Cardiac muscle cell (in vitro differentiated cells and primary cell): ENCODE data around the gene MEGF6. TPM values are rescaled to one million over a fixed set of nuclear protein-coding genes. Genes with fewer than 3 reads are reported as not detected.

Experiments
- DNase-seq, 2 donors: peaks; one replicate each; pipeline versions ENCODE4 v3.0.0 to v3.0.0-alpha.2; 2010 to 2017; ENCODE audit warnings: low read depth in 1 of 2, low spot score in 1 of 2
- H3K27ac ChIP-seq: fragments of 200-600 bp; sonication (generic); 2 replicates; pipeline ENCODE4 v1.5.1; 2016
- H3K27me3 ChIP-seq: fragments of 200-600 bp; sonication (generic); 2 replicates; pipeline ENCODE4 v1.6.0; 2016; ENCODE audit warnings: control low read depth
- H3K36me3 ChIP-seq: fragments of 200-600 bp; sonication (generic); 2 replicates; pipeline ENCODE4 v1.5.1; 2016; ENCODE audit warnings: control low read depth
- H3K4me1 ChIP-seq: fragments of 200-600 bp; sonication (generic); 2 replicates; pipeline ENCODE4 v1.8.1; 2017; ENCODE audit warnings: low read depth, mild to moderate bottlenecking, mixed run types
- H3K4me3 ChIP-seq: fragments of 200-600 bp; sonication (generic); 2 replicates; pipeline ENCODE4 v1.5.1; 2016; ENCODE audit warnings: mild to moderate bottlenecking
- H3K9me3 ChIP-seq: fragments of 200-600 bp; sonication (generic); 2 replicates; pipeline ENCODE4 v1.5.1; 2017; ENCODE audit warnings: low read depth, mild to moderate bottlenecking, control low read depth
- CTCF ChIP-seq: IDR thresholded peaks from 2 replicates; pipeline ENCODE4 v1.5.1; 2012; ENCODE audit warnings: low read depth, mild to moderate bottlenecking, low read length
- polyA plus RNA-seq: library from polyadenylated mRNA; unstranded; fragments of >200 nt; fragmentation: Nextera tagmentation; extraction: Ambion mirVana; gene quantifications from 2 replicates; pipeline ENCODE4 v1.2.1, GENCODE V29; 2016
- total RNA-seq: library from RNA; depleted of rRNA; stranded (reverse); fragments of >200 nt; gene quantifications from 2 replicates; pipeline ENCODE4 v1.2.3, GENCODE V29; 2016

MEGF6 gene
- total and polyA plus RNA-seq, 2 experiments from 2014 or later, result 11.1 to 31.7 TPM

GRCh38 chr1:3463891-3464648 is 147.2 kb downstream of the MEGF6 start:
- H3K27me3 ChIP-seq, result no peaks in the 10 kb centered on the region
- no peak for TF ChIP-seq CTCF
- H3K27ac ChIP-seq, result no peak overlapping the region
- DNase-seq, result no peak
- H3K4me1 ChIP-seq, result no peaks in the 10 kb centered on the region
- no peaks in the 10 kb centered on the region for H3K9me3 ChIP-seq
- H3K36me3 ChIP-seq, result no peaks in the 10 kb centered on the region
- H3K4me3 ChIP-seq, result no peak overlapping the region

- Histone ChIP-seq H3K36me3 (no peaks in the 10 kb centered on the region), H3K4me3 (no peak overlapping the region), H3K9me3 (no peaks in the 10 kb centered on the region), H3K27me3 (no peaks in the 10 kb centered on the region), H3K4me1 (no peaks in the 10 kb centered on the region), H3K27ac (no peak overlapping the region)
- no peak for TF ChIP-seq CTCF
- no peak for DNase-seq
Observed at GRCh38 chr1:3463408-3463863, 147.9 kb downstream of the MEGF6 start.

- Histone ChIP-seq H3K27ac (no peak overlapping the region), H3K36me3 (no peaks in the 10 kb centered on the region), H3K4me3 (no peak overlapping the region), H3K9me3 (no peaks in the 10 kb centered on the region), H3K4me1 (no peaks in the 10 kb centered on the region), H3K27me3 (no peaks in the 10 kb centered on the region)
- DNase-seq, result no peak
- no peak for TF ChIP-seq CTCF
Observed at GRCh38 chr1:3463013-3463385, 148.3 kb downstream of the MEGF6 start.

GRCh38 chr1:3462356-3463012 is 148.8 kb downstream of the MEGF6 start:
- no peaks in the 10 kb centered on the region for H3K9me3 ChIP-seq

GRCh38 chr1:3461934-3462275 is 149.4 kb downstream of the MEGF6 start:
- no peak for DNase-seq
- Histone ChIP-seq H3K27me3 (no peaks in the 10 kb centered on the region), H3K36me3 (no peaks in the 10 kb centered on the region), H3K4me3 (no peak overlapping the region), H3K4me1 (no peaks in the 10 kb centered on the region), H3K9me3 (no peaks in the 10 kb centered on the region), H3K27ac (no peak overlapping the region)
- TF ChIP-seq CTCF, result no peak

More at GRCh38 chr1:3462356-3463012, 148.8 kb downstream of the MEGF6 start:
- no peak for TF ChIP-seq CTCF
- Histone ChIP-seq H3K4me1 (no peaks in the 10 kb centered on the region), H3K27me3 (no peaks in the 10 kb centered on the region), H3K27ac (no peak overlapping the region), H3K36me3 (no peaks in the 10 kb centered on the region), H3K4me3 (no peak overlapping the region)
- no peak for DNase-seq
